Activated CD4-positive, alpha-beta memory T cell treated with anti-CD3 and anti-CD28 coated beads, Interleukin-2, amount 10 ng/mL, durations not matched to agents 7 days and 5 days (primary cell): ENCODE data around the gene OR2V2. TPM values are rescaled to one million over a fixed set of nuclear protein-coding genes. Genes with fewer than 3 reads are reported as not detected.
"Not testable (repeated sequence)": the region's sequence is repeated elsewhere in the genome, so short reads cannot be mapped to it uniquely, and the experiment has no call there.

Experiments used
- CTCF ChIA-PET: fragments of 350-600 bp; sonication (Branson Sonifier 250); formaldehyde crosslinking; loops from one replicate; lab custom pipeline; 2021; ENCODE audit warnings: antibody characterized with exemption, inconsistent platforms; lab: Charles Lee
- POLR2A ChIA-PET: fragments of 350-600 bp; sonication (Branson Sonifier 250); formaldehyde crosslinking; loops from one replicate; lab custom pipeline; 2021; ENCODE audit warnings: antibody characterized with exemption; lab: Charles Lee
- DNase-seq: peaks from one replicate; pipeline ENCODE4 v3.0.0-alpha.2; 2020
- H3K27ac Mint-ChIP-seq: one replicate; pipeline ENCODE4 v1.8.0; 2021; ENCODE audit warnings: mild to moderate bottlenecking, mixed read lengths
- H3K27me3 Mint-ChIP-seq: one replicate; pipeline ENCODE4 v1.8.0; 2021; ENCODE audit warnings: mixed read lengths
- H3K36me3 Mint-ChIP-seq: one replicate; pipeline ENCODE4 v1.8.0; 2021; ENCODE audit warnings: low read depth, mixed read lengths
- H3K4me1 Mint-ChIP-seq: one replicate; pipeline ENCODE4 v1.8.0; 2021; ENCODE audit warnings: mixed read lengths
- H3K4me3 Mint-ChIP-seq: one replicate; pipeline ENCODE4 v1.8.0; 2021; ENCODE audit warnings: mild to moderate bottlenecking, mixed read lengths
- H3K9me3 Mint-ChIP-seq: one replicate; pipeline ENCODE4 v1.8.0; 2021; ENCODE audit warnings: mixed read lengths
- total RNA-seq, 2 experiments: library from RNA; stranded (reverse); gene quantifications; one replicate each; pipeline ENCODE4 v1.2.3, GENCODE V29; 2021

The OR2V2 gene
- total RNA-seq, 2 experiments from 2014 or later: not detected

DNA sequence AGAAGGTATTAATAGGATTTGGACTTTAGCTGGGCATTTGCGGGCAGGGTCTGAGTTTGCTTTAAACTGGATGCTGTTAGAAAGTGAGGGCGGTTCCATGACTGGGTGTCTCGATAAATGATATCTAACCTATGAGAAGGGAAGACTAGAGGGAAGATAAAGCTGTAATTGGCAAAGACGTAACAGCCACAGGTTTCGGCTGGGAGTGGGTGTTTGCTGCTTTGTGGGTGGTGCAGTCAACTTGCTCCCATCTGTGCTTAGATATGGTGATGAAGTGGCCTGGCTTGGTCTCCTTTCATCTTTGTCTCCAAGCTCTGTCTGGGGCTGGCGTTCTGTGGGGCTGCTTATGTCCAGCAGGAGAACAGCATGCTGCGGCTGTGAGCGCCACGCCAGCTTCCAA is 39.7 kb upstream of the OR2V2 start:
- H3K27me3 Mint-ChIP-seq: peaks cover 38% of the 10 kb centered on the region
- CTCF ChIA-PET: no interaction called here
- peaks cover 5% of the 10 kb centered on the region for H3K4me1 Mint-ChIP-seq

DNA sequence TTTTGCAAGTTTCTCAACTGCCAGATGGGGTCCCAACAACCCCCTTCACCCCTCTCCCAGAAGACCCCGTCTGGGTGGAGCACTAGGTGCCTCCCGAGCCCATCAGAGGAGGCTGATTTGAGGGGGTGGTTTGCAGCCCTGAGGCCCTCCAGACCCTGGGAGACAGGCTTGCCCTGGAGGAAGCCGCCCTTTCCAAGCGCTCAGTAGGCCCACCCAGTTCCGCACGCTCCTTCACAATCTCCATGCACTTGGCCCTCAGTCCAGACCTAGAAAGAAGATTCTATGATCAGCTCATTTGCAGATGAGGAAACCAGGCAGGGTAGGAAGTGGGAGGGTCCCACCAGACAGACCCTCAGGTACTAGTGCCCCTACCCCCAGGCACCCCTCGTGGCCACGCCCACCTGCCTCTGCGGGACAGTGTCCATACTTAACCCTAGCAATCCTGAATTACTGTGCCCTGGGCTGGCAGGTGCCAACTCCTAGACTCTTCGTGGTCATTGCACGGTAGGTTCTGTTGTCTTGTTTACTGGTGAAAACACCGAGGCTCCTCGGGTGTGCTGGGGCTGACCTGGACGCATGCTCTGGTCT is 38.7 kb upstream of the OR2V2 start:
- H3K27me3 Mint-ChIP-seq: peaks cover 36% of the 10 kb centered on the region
- DNase-seq: no peak
- ChIA-PET CTCF (no interaction called here), POLR2A (no interaction called here)
- no peak overlapping the region for H3K27ac Mint-ChIP-seq
- no peaks in the 10 kb centered on the region for H3K36me3 Mint-ChIP-seq
- H3K4me3 Mint-ChIP-seq: no peak overlapping the region
- H3K4me1 Mint-ChIP-seq: peaks cover 5% of the 10 kb centered on the region
- H3K9me3 Mint-ChIP-seq: no peaks in the 10 kb centered on the region

More for the DNA sequence above, 39.7 kb upstream of the OR2V2 start:
- Mint-ChIP-seq H3K9me3 (no peaks in the 10 kb centered on the region), H3K36me3 (no peaks in the 10 kb centered on the region), H3K27ac (no peak overlapping the region), H3K4me3 (no peak overlapping the region)
- POLR2A ChIA-PET: no interaction called here
- DNase-seq: no peak

DNA sequence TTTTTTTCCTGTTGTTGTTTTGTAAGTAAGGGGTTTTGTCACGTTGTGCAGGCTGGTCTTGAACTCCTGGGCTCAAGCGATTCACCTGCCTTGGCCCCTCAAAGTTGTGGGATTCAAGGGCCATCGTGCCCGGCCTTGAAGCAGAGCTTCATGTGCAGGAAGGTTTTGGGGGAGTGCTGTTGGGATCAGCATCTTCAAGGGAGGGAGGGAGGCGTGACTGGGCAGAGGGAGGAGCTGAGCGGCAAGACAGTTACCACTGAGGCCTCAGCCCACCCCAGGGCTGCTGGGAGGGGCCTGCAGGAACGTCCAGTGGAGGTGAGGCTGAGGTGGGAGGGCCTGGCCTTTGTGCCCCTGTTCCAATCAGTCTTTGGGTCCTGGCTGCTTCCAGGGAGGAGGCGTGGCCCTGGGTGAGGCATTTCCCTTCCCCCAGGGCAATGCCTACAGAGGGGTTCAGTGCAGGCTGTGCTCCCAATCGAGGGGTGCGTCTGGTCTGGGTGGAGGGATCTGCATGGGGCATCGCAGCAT is 37.8 kb upstream of the OR2V2 start:
- POLR2A ChIA-PET: no interaction called here
- Mint-ChIP-seq H3K4me1 (no peaks in the 10 kb centered on the region), H3K27ac (no peak overlapping the region), H3K27me3 (peaks cover 37% of the 10 kb centered on the region), H3K36me3 (peaks cover 1% of the 10 kb centered on the region), H3K4me3 (no peak overlapping the region), H3K9me3 (no peaks in the 10 kb centered on the region)
- CTCF ChIA-PET: no interaction called here
- no peak for DNase-seq

DNA sequence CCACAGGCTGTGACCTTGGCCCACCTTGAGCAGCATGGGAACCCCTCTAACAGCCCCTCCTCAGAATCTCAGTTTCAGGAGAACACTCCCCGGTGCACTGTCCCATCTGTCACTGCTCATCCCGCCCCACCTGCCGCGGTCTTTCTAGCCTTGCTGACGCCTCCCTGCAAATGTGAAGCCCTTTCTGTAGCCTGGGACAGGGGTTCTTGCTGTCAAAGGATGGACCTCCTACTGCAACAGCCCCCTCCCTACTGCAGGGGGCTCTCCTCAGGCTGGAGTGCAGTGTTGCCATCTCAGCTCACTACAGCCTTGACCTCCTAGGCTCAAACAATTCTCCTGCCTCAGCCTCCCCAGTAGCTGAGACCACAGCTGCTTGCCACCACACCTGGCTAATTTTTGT is 36.4 kb upstream of the OR2V2 start:
- Mint-ChIP-seq H3K36me3 (peaks cover 2% of the 10 kb centered on the region), H3K4me1 (peaks cover 3% of the 10 kb centered on the region), H3K27me3 (peaks cover 39% of the 10 kb centered on the region), H3K9me3 (no peaks in the 10 kb centered on the region), H3K4me3 (no peak overlapping the region), H3K27ac (no peak overlapping the region)
- POLR2A ChIA-PET: no interaction called here
- no peak for DNase-seq
- CTCF ChIA-PET: no interaction called here

DNA sequence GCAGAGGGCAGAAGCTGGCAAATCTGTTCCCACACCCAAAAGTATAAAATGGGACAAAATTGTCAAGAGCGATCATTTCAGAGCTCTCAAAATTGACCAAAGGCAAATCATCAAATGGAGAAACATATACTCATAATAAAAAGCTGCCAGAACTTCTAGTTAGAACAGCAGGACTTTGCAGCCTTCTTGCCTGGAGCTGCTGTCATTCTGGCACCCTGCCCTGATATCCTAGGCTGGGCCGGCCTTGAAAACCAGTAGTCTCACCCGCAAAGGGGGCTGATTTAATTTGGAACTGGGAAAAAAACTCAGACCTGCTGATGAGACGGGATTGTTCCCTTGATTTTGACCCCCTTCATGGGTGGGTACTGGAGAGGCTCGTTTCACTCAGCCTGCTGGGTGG is 34.9 kb upstream of the OR2V2 start:
- Mint-ChIP-seq H3K27ac (no peak overlapping the region), H3K4me3 (no peak overlapping the region), H3K27me3 (peaks cover 47% of the 10 kb centered on the region), H3K4me1 (peaks cover 3% of the 10 kb centered on the region), H3K36me3 (peaks cover 2% of the 10 kb centered on the region), H3K9me3 (no peaks in the 10 kb centered on the region)
- ChIA-PET CTCF (no interaction called here), POLR2A (no interaction called here)
- DNase-seq: no peak

DNA sequence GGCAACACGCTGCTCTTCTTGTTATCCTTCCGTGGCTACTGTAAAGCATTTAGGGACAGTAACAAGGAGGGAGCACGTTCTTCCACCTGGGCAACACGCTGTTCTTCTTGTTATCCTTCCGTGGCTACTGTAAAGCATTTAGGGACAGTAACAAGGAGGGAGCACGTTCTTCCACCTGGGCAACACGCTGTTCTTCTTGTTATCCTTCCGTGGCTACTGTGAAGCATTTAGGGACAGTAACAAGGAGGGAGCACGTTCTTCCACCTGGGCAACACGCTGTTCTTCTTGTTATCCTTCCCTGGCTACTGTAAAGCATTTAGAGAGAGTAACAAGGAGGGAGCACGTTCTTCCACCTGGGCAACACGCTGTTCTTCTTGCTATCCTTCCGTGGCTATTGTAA is 33.8 kb upstream of the OR2V2 start:
- CTCF ChIA-PET: interaction anchor here (0.7 kb wide), 2 partner anchors 612 to 1440 kb away, joined by 6 to 7 read pairs; no protein-coding TSS in a partner anchor
- H3K27me3 Mint-ChIP-seq: peaks cover 47% of the 10 kb centered on the region
- H3K9me3 Mint-ChIP-seq, DNase-seq, H3K36me3 Mint-ChIP-seq, POLR2A ChIA-PET, H3K4me1 Mint-ChIP-seq, H3K4me3 Mint-ChIP-seq, H3K27ac Mint-ChIP-seq: not testable (repeated sequence)

DNA sequence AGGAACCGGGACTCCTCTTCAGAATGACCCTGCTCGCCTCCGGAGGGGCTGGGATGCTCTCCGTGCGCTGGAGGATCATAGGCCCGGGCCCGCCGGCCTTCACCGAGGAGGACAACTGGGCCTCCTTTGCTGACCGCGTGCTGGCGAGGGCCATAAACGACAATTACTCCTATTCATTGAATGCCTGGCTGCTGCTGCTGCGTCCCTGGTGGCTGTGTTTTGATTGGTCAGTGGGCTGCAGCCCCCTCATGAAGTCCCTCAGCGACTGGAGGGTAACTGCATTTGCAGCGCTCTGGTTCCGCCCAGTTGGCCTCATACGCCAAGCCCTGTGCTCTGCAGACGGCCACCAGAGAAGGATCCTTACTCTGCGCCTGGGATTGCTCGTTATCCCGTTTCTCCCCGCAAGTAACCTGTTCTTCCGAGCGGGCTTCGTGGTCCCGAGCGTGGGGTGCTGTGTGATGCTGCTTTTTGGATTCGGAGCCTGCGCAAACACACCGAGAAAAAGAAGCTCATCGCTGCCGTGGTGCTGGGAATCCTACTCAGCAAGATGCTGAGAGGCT is 33.0 kb upstream of the OR2V2 start:
- H3K4me1 Mint-ChIP-seq: peaks cover 3% of the 10 kb centered on the region
- H3K9me3 Mint-ChIP-seq: no peaks in the 10 kb centered on the region
- H3K36me3 Mint-ChIP-seq: peaks cover 2% of the 10 kb centered on the region
- ChIA-PET CTCF (no interaction called here), POLR2A (no interaction called here)
- peaks cover 47% of the 10 kb centered on the region for H3K27me3 Mint-ChIP-seq
- no peak for DNase-seq
- H3K27ac Mint-ChIP-seq: no peak overlapping the region
- H3K4me3 Mint-ChIP-seq: no peak overlapping the region

DNA sequence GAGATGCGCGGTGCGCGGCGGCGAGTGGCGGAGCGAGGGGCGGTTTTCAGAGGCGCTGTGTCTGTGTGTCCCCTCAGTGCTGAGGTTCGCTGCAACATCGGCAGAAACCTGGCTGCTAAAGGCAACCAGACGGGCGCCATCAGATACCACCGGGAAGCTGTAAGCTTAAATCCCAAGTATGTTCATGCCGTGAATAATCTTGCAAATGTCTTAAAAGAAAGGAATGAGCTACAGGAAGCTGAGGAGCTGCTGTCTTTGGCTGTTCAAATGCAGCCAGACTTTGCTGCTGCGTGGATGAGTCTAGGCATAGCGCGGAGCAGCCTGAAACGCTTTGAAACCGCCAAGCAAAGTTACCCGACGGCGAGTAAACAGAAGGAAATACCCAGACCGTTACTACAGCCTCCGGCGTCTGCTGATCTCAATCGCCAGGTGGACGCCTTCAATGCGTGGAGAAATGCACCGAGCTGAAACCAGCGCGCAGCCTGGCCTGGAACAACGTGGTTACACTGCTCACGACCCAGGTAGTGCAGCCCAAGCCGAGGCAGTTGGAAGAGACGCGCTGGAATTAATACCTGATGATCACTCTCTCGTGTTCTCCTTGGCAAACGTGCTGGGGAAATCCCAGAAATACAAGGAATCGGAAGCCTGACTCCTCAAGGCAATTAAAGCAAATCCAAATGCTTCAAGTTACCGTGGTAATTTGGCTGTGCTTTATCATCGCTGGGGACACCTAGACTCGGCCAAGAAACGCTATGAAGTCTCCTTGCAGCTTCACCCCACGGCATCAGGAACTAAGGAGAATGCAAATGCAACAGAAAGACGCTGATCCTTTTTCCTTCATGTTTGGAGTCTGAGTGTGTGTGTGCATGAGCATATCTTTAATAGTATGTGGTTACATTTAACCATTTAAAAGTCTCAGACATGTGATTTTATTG is 32.3 kb upstream of the OR2V2 start:
- POLR2A ChIA-PET: no interaction called here
- H3K36me3 Mint-ChIP-seq: peaks cover 2% of the 10 kb centered on the region
- no peak for DNase-seq
- CTCF ChIA-PET: no interaction called here
- H3K9me3 Mint-ChIP-seq: no peaks in the 10 kb centered on the region
- peaks cover 46% of the 10 kb centered on the region for H3K27me3 Mint-ChIP-seq
- H3K4me1 Mint-ChIP-seq: peaks cover 3% of the 10 kb centered on the region
- H3K4me3 Mint-ChIP-seq: no peak overlapping the region
- H3K27ac Mint-ChIP-seq: no peak overlapping the region

DNA sequence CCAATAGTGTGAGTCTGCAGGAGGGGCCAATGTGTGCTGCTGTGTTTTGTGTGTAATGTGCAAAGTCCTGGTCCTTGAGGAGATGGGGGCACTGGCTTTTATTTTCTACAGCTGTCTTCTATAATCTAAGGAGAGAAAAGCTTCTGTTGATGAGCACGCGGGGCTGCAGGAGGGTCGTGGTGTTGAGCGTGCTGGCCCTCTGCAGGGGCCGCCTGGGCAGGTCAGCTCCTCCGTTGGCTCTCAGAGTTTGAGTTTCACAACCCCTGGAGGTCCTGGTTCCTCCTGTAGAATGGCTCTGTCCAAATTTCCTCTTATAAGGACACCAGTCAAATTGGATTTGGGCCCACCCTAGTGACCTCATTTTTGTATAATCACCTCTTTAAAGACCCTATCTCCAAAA is 29.0 kb upstream of the OR2V2 start:
- peaks cover 48% of the 10 kb centered on the region for H3K27me3 Mint-ChIP-seq
- peaks cover 2% of the 10 kb centered on the region for H3K36me3 Mint-ChIP-seq
- H3K9me3 Mint-ChIP-seq: no peaks in the 10 kb centered on the region
- H3K4me1 Mint-ChIP-seq: peaks cover 3% of the 10 kb centered on the region
- ChIA-PET POLR2A (interaction anchor here (0.6 kb wide), 1 partner anchor 52 kb away, joined by 3 read pairs; no protein-coding TSS in a partner anchor), CTCF (no interaction called here)
- H3K4me3 Mint-ChIP-seq: no peak overlapping the region
- no peak for DNase-seq
- no peak overlapping the region for H3K27ac Mint-ChIP-seq

DNA sequence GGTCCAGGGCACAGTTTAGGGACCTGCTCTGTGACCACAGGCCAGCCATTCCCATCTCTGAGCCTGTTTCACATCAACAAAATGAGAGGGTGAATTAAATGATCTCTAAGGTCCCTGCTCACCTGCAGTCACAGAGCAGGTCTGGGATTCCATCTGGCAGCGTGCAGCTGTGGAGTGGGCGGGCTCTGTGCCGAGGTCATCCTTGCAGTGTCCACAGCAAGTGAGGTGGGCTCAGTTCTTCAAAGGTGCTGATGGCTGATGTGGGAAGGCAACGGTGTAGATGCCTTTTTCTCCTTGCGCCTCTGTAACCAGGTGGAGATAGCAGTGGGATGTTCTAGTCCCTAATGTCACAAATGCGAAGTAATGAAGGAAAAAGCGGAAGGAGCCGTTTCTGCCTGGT is 28.3 kb upstream of the OR2V2 start:
- Mint-ChIP-seq H3K4me3 (no peak overlapping the region), H3K9me3 (no peaks in the 10 kb centered on the region), H3K27me3 (peaks cover 45% of the 10 kb centered on the region), H3K27ac (no peak overlapping the region), H3K36me3 (peaks cover 2% of the 10 kb centered on the region), H3K4me1 (peaks cover 3% of the 10 kb centered on the region)
- POLR2A ChIA-PET: no interaction called here
- no peak for DNase-seq
- CTCF ChIA-PET: no interaction called here

DNA sequence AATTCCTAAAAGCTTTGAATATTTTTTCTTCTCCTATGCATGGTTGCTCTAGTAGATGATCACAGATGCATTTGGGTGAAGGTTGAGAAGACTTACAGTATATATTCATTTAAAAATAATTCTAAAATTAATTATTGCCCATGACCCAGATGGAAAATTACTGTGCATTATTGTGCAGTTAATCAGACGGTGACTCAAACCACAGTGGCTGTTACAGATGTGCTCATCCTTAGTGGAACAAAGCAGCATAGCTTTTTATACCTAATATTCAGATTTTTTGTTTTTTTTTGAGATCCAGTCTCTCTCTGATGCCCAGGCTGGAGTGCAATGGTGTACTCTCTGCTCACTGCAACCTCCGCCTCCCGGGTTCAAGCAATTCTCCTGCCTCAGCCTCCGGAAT is 27.1 kb upstream of the OR2V2 start:
- peaks cover under 1% of the 10 kb centered on the region for H3K4me1 Mint-ChIP-seq
- no peak for DNase-seq
- CTCF ChIA-PET: no interaction called here
- POLR2A ChIA-PET: no interaction called here
- no peak overlapping the region for H3K27ac Mint-ChIP-seq
- H3K4me3 Mint-ChIP-seq: no peak overlapping the region
- H3K36me3 Mint-ChIP-seq: no peaks in the 10 kb centered on the region
- H3K9me3 Mint-ChIP-seq: no peaks in the 10 kb centered on the region
- peaks cover 35% of the 10 kb centered on the region for H3K27me3 Mint-ChIP-seq

DNA sequence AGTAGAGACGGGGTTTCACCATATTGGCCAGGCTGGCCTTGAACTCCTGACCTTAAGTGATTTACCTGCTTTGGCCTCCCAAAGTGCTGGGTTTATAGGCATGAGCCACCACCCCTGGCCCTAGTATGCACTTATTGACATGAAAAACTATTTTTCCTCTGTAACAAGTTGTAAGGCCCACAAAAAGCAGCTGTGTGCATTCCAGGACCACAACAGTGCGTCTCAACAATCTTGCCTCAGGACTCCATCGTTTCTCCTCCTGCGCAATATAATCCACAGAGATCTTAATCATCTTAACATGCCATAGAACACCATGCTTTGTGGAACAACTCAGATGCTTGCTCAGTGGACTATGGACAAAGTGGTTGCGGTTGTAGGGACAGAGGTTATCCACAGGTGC is 26.6 kb upstream of the OR2V2 start:
- no peaks in the 10 kb centered on the region for H3K9me3 Mint-ChIP-seq
- peaks cover 31% of the 10 kb centered on the region for H3K27me3 Mint-ChIP-seq
- DNase-seq: no peak
- no peaks in the 10 kb centered on the region for H3K4me1 Mint-ChIP-seq
- ChIA-PET CTCF (no interaction called here), POLR2A (no interaction called here)
- no peak overlapping the region for H3K4me3 Mint-ChIP-seq
- H3K27ac Mint-ChIP-seq: no peak overlapping the region
- H3K36me3 Mint-ChIP-seq: no peaks in the 10 kb centered on the region
